ENCODE data around the gene IGSF23.
"Not testable (repeated sequence)": the region's sequence is repeated elsewhere in the genome, so short reads cannot be mapped to it uniquely, and the experiment has no call there.

Gene IGSF23

GRCh38 chr19:44668985-44669764 lies 55.8 kb downstream of the IGSF23 start:
- no peak for DNase-seq

DNA sequence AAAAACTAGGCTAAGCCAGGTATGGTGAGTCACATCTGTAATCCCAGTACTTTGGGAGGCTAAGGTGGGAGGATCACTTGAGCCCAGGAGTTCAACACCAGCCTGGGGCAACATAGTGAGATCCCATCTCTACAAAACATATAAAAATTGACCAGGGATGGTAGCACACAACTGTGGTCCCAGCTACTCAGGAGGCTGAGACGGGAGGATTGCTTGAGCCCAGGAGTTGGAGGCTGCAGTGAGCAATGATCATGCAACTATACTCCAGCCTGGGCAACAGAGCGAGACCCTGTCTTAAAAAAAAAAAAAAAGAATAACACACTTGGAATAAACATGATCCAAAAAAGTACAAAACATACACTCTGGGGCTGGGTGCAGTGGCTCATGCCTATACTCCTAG lies 56.7 kb downstream of the IGSF23 start:
- DNase-seq, result not testable (repeated sequence)

GRCh38 chr19:44671400-44671799 lies 58.0 kb downstream of the IGSF23 start, which contains the start of gene CEACAM19:
Gene CEACAM19 (plus strand): TSS chr19:44671482. CDS start chr19:44671932, 450 bp downstream.
- DNase-seq, result no peak

- no peak for DNase-seq
These were observed 58.9 kb downstream of the IGSF23 start for GRCh38 chr19:44672226-44672625.

- no peak for DNase-seq
These were observed 60.1 kb downstream of the IGSF23 start for GRCh38 chr19:44673510-44673909.

- no peak for DNase-seq
These were observed 62.2 kb downstream of the IGSF23 start for GRCh38 chr19:44675521-44675920.

DNA sequence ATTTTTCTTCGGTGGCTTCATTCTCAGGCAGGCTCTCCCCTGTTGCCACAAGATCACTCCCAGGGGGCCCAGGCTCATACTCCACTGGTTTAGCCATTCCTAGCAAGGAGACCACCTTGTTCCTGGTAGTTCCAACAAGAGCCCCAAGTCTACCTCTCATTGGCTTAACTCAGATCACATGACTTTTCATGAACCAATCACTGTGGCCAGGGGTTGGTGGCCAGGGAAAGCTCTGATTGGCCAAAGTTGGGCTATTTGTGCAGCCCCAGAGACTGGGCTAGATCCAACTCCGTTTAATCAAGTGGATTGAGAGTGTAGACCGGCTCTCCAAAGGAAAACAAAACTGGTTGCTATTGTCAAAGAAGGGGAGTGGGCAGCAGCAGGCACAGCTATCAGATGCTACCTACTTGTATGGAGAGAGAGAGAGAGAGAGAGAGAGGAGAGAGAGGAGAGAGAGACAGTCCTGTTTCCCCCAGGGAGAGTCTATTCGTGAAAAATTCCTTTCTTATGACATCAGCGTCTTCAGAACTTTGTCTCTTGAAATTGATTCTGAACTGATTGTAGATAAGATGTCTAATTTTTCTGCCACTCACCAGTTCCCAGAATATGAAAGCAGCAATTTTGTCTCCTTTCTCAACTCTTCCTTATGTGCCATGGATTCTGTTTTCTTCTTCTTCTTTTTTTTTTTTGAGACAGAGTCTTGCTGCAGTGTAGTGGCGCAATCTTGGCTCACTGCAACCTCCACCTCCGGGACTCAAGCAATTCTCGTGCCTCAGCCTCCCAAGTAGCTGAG lies 63.9 kb downstream of the IGSF23 start:
- DNase-seq, result no peak

- DNase-seq, result no peak
These were observed 67.2 kb downstream of the IGSF23 start for GRCh38 chr19:44680536-44680935.

- no peak for DNase-seq
These were observed 68.8 kb downstream of the IGSF23 start for GRCh38 chr19:44681992-44682790.

DNA sequence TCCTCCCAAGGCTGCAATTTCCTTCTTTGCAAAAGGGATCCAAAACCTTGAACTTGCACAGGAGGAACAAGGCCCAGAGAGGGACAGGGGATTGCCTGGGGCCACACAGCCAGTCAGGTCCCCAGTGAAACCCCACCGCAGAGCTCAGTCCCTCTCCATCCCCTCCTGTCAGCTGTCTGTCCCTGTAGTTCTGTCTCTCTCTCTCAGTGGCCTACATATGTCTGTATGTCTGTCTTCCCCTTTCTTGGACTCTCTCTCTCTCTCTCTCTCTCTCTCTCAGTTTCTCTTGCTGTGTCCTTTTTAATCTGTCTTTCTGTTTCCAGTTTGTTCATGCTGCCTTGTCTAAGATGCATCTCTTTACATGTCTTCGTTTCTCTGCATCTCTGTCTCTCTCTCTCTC lies 69.4 kb downstream of the IGSF23 start:
- no peak for DNase-seq

DNA sequence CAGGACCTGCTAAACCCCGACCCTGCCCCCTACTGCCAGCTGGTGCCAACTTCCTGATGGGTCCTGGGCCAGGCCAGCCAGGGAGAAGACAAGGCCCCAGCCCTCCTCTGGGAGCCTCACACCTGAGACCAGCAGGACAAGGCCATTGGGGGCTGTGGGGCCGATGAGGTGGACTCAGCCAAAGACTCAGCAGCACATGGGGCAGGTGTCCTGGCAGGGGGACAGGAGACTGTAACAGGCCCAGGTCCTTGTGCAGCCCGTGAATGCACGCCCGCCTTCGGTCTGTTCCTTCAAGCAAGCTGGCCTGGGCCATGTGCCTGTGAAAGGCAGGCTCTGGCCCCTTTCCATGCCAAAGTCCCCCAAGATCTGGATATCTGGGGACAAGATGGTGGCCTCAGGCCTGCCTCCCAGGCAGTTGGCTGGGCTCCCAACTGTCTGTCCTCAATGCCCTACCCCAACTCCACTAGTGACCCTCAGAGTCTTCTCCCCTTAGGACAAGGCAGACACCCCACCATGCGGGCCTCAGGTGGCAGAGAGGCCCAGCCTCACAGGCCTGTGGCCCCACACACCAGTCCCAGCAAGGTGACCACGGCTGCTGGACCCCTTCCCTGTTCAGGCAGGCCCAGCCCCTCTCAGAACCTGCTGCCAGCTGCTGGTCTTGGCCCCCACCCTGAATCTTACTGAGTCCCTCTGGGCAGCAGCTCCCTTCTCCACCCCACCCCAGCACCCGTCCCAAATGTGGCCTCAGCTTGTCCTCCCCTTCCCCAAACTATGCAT lies 70.3 kb downstream of the IGSF23 start:
- no peak for DNase-seq

GRCh38 chr19:44684396-44684795 lies 71.0 kb downstream of the IGSF23 start:
- not testable (repeated sequence) for DNase-seq

DNA sequence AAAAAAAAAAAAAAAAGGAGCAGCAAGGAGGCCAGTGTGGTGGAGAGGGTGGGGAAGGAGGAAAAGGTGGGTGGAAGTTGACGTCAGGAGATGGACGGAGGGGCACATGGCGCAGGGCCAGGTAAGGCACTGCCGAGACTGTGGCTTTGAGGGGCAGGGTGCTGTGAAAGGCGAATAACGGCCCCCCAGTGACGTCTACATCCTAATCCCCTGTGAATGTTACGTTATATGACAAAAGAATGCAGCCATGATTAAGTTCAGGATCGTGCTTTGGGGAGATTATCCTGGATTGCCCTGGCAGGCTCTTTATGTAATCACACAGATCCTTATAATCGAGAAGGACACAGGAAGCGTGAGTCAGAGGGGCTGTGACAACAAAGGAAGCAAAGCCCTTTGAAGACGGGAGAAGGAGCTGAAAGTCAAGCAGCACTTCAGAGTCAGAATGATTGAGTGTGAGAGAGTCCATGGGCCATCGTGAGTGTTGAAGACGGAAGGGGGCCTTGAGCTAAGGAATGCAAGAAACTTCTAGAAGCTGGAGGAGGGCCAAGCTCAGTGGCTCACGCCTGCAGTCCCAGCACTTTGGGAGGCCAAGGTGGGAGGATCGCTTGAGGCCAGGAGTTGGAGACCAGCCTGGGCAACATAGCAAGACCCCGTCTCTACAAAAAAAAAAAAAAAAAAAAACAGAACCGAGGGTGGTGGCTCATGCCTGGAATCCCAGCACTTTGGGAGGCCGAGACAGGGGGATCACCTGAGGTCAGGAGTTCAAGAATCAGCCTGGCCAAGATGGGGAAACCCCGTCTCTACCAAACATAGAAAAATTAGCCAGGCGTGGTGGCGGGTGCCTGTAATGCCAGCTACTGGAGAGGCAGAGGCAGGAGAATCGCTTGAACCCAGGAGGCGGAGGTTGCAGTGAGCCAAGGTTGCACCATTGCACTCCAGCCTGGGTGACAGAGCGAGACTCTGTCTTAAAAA lies 71.8 kb downstream of the IGSF23 start:
- DNase-seq, result no peak

GRCh38 chr19:44685877-44686276 lies 72.5 kb downstream of the IGSF23 start:
- DNase-seq, result no peak

All from CD4-positive, alpha-beta T cell treated with Interleukin-17A for 4 hours (primary cell).